OCI-LY7 (cell line): ENCODE results near the gene IGSF21.

Experiments used
- EZH2phosphoT487 ChIP-seq: fragments of 200-600 bp; sonication (generic); IDR thresholded peaks from 2 replicates; pipeline ENCODE4 v1.6.1; 2018; ENCODE audit warnings: low read depth, borderline replicate concordance, mild to moderate bottlenecking, mixed run types, antibody characterized with exemption, low read length, moderate library complexity, mixed read lengths
- TF ChIP-seq, protein P1 (sequence below): fragments of 200-600 bp; sonication (generic); conservative IDR thresholded peaks from 2 replicates; pipeline ENCODE4 v1.5.1; 2014; ENCODE audit warnings: mild to moderate bottlenecking, antibody characterized with exemption, low read length, moderate library complexity, mixed read lengths

DNA sequence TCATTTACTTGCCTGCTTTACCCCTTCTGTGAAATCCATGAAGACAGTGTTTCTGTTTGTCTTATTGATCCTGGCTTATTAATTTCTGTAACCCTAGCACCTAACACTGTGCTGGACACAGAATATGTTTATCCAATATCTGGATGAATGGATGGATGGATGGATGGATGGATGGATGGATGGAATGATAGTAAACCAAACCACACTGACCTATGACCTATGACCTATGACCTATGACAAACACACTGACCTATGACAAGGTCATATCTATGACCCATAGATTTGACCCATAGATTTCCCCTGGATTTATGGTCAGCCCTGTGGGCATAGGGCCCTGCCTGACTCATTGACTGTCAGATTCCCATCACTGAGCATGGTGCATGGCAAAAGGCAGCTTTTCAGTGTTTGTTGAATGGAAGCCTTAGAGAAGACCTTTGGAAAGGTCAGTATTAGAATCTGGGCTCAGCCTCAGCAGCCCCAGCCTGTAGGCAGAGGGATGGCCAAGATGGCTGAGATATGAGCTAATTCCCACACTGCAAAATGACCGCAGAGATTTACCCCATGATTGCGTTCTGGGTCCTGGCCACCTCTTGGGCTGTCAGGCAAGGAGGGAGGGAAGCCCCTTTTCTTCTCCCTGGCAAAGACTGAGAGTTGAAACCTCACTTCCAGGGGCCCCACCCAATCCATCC lies 24.6 kb downstream of the IGSF21 start:
- TF ChIP-seq, protein P1, sequence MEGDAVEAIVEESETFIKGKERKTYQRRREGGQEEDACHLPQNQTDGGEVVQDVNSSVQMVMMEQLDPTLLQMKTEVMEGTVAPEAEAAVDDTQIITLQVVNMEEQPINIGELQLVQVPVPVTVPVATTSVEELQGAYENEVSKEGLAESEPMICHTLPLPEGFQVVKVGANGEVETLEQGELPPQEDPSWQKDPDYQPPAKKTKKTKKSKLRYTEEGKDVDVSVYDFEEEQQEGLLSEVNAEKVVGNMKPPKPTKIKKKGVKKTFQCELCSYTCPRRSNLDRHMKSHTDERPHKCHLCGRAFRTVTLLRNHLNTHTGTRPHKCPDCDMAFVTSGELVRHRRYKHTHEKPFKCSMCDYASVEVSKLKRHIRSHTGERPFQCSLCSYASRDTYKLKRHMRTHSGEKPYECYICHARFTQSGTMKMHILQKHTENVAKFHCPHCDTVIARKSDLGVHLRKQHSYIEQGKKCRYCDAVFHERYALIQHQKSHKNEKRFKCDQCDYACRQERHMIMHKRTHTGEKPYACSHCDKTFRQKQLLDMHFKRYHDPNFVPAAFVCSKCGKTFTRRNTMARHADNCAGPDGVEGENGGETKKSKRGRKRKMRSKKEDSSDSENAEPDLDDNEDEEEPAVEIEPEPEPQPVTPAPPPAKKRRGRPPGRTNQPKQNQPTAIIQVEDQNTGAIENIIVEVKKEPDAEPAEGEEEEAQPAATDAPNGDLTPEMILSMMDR = no peak
- no peak for TF ChIP-seq EZH2phosphoT487
